Retinal pigment epithelial cell (primary cell): Measurements from ENCODE around the gene SLC49A4.
"Not testable (repeated sequence)": the region's sequence is repeated elsewhere in the genome, so short reads cannot be mapped to it uniquely, and the experiment has no call there.

Experiments
- DNase-seq: peaks from one replicate; pipeline ENCODE4 v3.0.0-alpha.2; 2010; ENCODE audit warnings: low read depth
- H3K4me3 ChIP-seq: 2 replicates; pipeline ENCODE4 v1.5.1; 2011; ENCODE audit warnings: mild to moderate bottlenecking, low read length, control low read depth, moderate library complexity
- CTCF ChIP-seq: conservative IDR thresholded peaks from 2 replicates; pipeline ENCODE4 v1.5.1; 2011; ENCODE audit warnings: low read depth, low read length, control low read depth, inconsistent platforms

The SLC49A4 gene, protein sequence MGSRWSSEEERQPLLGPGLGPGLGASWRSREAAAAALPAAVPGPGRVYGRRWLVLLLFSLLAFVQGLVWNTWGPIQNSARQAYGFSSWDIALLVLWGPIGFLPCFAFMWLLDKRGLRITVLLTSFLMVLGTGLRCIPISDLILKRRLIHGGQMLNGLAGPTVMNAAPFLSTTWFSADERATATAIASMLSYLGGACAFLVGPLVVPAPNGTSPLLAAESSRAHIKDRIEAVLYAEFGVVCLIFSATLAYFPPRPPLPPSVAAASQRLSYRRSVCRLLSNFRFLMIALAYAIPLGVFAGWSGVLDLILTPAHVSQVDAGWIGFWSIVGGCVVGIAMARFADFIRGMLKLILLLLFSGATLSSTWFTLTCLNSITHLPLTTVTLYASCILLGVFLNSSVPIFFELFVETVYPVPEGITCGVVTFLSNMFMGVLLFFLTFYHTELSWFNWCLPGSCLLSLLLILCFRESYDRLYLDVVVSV

DNA sequence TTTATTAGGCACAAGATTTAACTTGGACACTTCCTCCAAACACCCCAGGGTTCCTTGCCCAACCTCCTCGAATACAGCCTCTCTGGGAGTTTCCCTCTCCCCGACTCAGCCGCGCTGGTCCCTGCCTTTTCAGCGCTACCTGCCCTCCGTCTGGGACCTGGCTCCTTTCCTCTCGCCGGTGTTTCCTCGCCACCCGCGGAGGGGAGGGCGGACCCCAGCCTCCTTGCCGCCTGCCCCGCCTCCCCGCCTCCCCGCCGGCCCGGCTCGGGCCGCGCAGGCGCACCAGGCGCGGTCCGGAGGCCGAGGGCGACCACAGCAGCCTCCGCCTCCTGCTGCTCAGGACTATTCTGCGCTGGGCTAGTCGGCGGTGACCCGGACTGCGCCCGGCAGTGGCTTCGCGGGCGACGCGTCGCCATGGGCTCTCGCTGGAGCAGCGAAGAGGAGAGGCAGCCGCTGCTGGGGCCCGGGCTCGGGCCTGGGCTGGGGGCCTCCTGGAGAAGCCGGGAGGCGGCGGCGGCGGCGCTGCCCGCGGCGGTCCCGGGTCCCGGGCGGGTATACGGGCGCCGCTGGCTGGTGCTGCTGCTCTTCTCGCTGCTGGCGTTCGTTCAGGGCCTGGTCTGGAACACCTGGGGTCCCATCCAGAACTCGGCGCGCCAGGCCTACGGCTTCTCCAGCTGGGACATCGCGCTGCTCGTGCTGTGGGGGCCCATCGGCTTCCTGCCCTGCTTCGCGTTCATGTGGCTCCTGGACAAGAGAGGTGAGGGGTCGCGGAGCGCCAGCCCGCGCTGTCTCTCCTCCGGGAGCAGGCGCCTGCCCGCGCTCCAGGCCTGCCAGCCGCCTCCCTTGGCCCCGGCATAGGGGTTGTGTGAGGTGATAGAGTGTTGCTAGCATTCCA is at the start of gene SLC49A4:
TSS of gene SLC49A4 (plus strand) at position 291 of the 895 bp plus-strand sequence. CDS start at position 415, 124 bp downstream.
- TF ChIP-seq CTCF: no peak
- DNase-seq: peak; percentile 28
- peak within 1 kb of the TSS; percentile 77 for H3K4me3 ChIP-seq

- H3K4me3 ChIP-seq: no peak overlapping the region
- TF ChIP-seq CTCF: no peak
- DNase-seq: peak; percentile 72
These were observed 49.4 kb upstream of the SLC49A4 start for GRCh38 chr3:122745369-122746021.

DNA sequence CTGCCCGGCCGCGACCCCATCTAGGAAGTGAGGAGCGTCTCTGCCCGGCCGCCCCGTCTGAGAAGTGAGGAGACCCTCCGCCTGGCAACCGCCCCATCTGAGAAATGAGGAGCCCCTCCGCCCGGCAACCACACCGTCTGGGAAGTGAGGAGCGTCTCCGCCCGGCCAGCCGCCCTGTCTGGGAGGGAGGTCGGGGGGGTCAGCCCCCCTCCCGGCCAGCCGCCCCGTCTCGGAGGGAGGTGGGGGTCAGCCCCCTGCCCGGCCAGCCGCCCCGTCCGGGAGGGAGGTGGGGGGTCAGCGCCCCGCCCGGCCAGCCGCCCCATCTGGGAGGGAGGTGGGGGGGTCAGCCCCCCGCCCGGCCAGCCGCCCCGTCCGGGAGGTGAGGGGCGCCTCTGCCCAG is 47.6 kb upstream of the SLC49A4 start:
- H3K4me3 ChIP-seq, DNase-seq: not testable (repeated sequence)

- DNase-seq: no peak
These were observed 46.5 kb upstream of the SLC49A4 start for GRCh38 chr3:122748347-122748746.

GRCh38 chr3:122754929-122755328 is 39.9 kb upstream of the SLC49A4 start:
- peak; percentile 84 for TF ChIP-seq CTCF
- H3K4me3 ChIP-seq: no peak overlapping the region
- DNase-seq: no peak

More at GRCh38 chr3:122748347-122748746, 46.5 kb upstream of the SLC49A4 start:
- no peak overlapping the region for H3K4me3 ChIP-seq
- no peak for TF ChIP-seq CTCF

GRCh38 chr3:122755491-122755890 is 39.4 kb upstream of the SLC49A4 start:
- TF ChIP-seq CTCF: no peak
- no peak overlapping the region for H3K4me3 ChIP-seq
- no peak for DNase-seq
